Measurements from ENCODE around the gene MCIDAS. TPM values are rescaled to one million over a fixed set of nuclear protein-coding genes. Genes with fewer than 3 reads are reported as not detected.

Gene MCIDAS
- total RNA-seq, 4 donors from 2014 or later: 0.71 to 2.7 (median 2.5) TPM

DNA sequence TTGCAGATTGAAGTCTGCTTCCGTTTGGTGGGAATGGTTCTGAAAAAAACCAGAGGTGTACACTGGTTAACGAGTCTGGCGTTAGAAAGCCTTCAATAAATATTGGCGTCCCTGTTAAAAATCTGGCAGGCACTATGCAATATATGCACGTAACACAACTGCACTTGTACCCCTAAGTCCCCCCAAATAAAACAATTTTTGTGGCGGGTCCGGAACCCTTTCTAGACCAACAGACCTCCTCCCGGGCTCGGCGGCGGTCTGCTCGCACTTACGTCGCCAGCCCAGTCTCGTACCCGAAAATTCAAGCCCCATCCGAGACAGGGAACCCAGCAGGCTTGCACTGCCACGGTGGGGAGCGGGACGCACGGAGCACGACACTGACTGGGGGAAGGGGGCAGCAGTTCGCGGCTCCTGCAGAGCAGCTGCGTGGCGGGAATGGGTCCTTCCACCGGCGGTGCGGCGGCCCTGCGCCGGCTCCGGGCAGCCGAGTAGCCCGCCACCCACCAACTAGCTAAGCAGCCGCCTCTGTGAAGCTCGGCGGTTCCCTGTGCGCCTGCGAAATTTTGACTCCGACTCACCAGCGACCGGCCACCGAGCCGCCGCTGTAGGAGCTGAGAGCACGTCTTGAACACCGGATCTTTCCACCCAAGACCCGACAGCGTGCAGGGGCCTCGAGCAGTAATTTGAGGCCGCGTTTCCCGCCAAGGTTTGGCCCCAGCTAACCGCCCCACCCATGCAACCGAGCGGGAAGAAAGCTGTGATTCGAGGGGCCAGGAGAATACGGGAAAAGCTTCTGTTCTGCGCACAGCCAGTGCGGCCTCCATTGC is 3.9 kb downstream of the MCIDAS start:
- 65 to 68% methylated on average over 28 to 58 of the region's 61 CpGs for WGBS, 2 donors
- no peak overlapping the region for H3K4me3 ChIP-seq (replicated peaks in 1 of 3)
- no peak overlapping the region for H3K27ac ChIP-seq
- H3K27me3 ChIP-seq: no peaks in the 10 kb centered on the region
- intact Hi-C loops (cut with DNase I): loop anchor here (10.0 kb wide), 1 partner anchor 82 kb away; the partner anchor contains the start of genes DHX29 and MTREX
- H3K9me3 ChIP-seq: no peaks in the 10 kb centered on the region
- no peak for DNase-seq
- TF ChIP-seq POLR2A (IDR thresholded peaks at IDR 0.05) (no peak), CTCF (IDR thresholded peaks at IDR 0.05) (no peak)
- peaks cover 26 to 45% of the 10 kb centered on the region in 2 donors for H3K4me1 ChIP-seq
- H3K36me3 ChIP-seq: no peaks in the 10 kb centered on the region

DNA sequence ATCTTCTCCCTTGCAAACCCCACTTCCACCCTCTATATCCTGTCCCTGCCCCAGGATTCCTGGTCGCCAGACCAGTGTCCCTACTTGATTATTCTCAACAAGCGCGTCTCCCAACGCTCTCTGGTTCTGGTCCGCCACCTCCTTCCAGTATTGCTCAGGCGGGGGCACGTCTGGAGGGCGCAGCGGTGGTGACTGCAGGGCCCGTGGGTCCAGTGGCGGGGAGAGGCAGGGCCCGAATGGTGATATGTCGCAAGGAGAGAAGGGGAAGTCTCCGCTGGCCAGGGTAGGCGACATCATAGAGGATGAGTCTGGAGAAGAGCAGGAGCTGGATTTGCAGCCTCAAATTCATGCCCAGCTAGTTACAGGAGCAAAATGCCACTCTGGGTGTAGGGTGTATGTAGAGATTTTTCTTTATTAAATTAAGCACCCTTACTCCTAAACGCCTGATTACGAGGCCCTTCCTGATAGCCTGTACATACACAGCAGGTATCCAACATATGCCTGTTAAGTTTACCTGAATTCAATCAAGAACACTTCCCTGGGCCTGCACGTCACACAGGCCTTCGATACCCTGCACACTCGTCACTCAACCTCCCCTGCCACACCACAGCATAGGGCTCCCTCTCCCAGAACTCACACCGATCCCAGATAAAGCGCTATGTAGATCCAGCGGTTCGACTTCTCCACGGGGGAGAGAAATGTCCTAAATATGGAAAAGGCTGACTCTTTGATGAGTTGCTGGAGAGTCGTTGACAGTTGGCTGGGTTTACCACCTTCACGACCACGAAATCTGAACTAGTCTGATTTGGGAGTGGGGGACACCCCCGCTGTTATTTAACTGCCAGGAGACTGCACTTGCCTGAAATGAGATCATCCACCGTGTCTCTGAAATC is 4.8 kb downstream of the MCIDAS start:
- TF ChIP-seq CTCF (IDR thresholded peaks at IDR 0.05): no peak
- Histone ChIP-seq H3K27me3 (no peaks in the 10 kb centered on the region), H3K4me3 (replicated peaks in 1 of 3) (no peak overlapping the region), H3K4me1 (peaks cover 24 to 39% of the 10 kb centered on the region in 2 donors), H3K27ac (no peak overlapping the region), H3K36me3 (no peaks in the 10 kb centered on the region), H3K9me3 (no peaks in the 10 kb centered on the region)
- intact Hi-C loops (cut with DNase I): loop anchor here (10.0 kb wide), 1 partner anchor 82 kb away; the partner anchor contains the start of genes DHX29 and MTREX
- 60 to 70% methylated on average over 30 of the region's 30 CpGs for WGBS, 2 donors
- no peak for DNase-seq

GRCh38 chr5:55220433-55221185 is 6.5 kb downstream of the MCIDAS start:
- Histone ChIP-seq H3K36me3 (no peaks in the 10 kb centered on the region), H3K27ac (peak overlapping the region; percentile 54 to 83 (median 76)), H3K4me1 (peaks cover 20 to 29% of the 10 kb centered on the region in 2 donors), H3K4me3 (replicated peaks in 1 of 3) (peak overlapping the region in 2 of 3 donors; percentile 28 to 34), H3K27me3 (no peaks in the 10 kb centered on the region), H3K9me3 (no peaks in the 10 kb centered on the region)
- intact Hi-C loops (cut with DNase I): loop anchor here (10.0 kb wide), 1 partner anchor 84 kb away; the partner anchor contains the start of genes DHX29 and MTREX
- peak in 3 of 6 experiments; percentile 15 to 30 (median 16) for TF ChIP-seq CTCF (IDR thresholded peaks at IDR 0.05)
- TF ChIP-seq POLR2A (IDR thresholded peaks at IDR 0.05): peak in 1 of 2 donors; percentile 33
- WGBS, 2 donors: 8 to 18% methylated on average over 5 to 34 of the region's 62 CpGs
- peak; percentile 66 to 68 for DNase-seq

GRCh38 chr5:55219770-55220169 is 7.3 kb downstream of the MCIDAS start:
- intact Hi-C loops (cut with DNase I): loop anchor here (10.0 kb wide), 1 partner anchor 85 kb away; the partner anchor contains the start of genes DHX29 and MTREX
- Histone ChIP-seq H3K9me3 (no peaks in the 10 kb centered on the region), H3K36me3 (no peaks in the 10 kb centered on the region), H3K27ac (peak overlapping the region; percentile 54 to 83 (median 76)), H3K4me1 (peaks cover 20 to 29% of the 10 kb centered on the region in 2 donors), H3K4me3 (replicated peaks in 1 of 3) (no peak overlapping the region), H3K27me3 (no peaks in the 10 kb centered on the region)
- DNase-seq: no peak
- no peak for TF ChIP-seq POLR2A (IDR thresholded peaks at IDR 0.05)
- TF ChIP-seq CTCF (IDR thresholded peaks at IDR 0.05): no peak
- 61 to 75% methylated on average over 3 of the region's 3 CpGs for WGBS, 2 donors
